Activated naive CD8-positive, alpha-beta T cell treated with anti-CD3 and anti-CD28 coated beads, Interleukin-2, amount 10 ng/mL, durations not matched to agents 7 days and 5 days (primary cell): ENCODE measurements around the gene TTC33. TPM values are rescaled to one million over a fixed set of nuclear protein-coding genes. Genes with fewer than 3 reads are reported as not detected.
"Not testable (repeated sequence)": the region's sequence is repeated elsewhere in the genome, so short reads cannot be mapped to it uniquely, and the experiment has no call there.

ENCODE experiments used
- ATAC-seq: fragments of 150-1000 bp; cut with Tn5 transposase; one replicate; pipeline ENCODE4 v1.10.0; 2021; ENCODE audit warnings: low read depth, moderate library complexity
- POLR2A ChIA-PET: fragments of 350-600 bp; sonication (Branson Sonifier 250); formaldehyde crosslinking; loops from one replicate; lab custom pipeline; 2021; ENCODE audit warnings: antibody characterized with exemption; lab: Charles Lee
- DNase-seq: peaks from one replicate; pipeline ENCODE4 v3.0.0; 2021
- H3K27ac Mint-ChIP-seq: one replicate; pipeline ENCODE4 v1.8.0; 2022; ENCODE audit warnings: mild to moderate bottlenecking, mixed read lengths
- H3K27me3 Mint-ChIP-seq: one replicate; pipeline ENCODE4 v1.8.0; 2022; ENCODE audit warnings: mild to moderate bottlenecking, moderate library complexity, mixed read lengths
- H3K36me3 Mint-ChIP-seq: one replicate; pipeline ENCODE4 v1.8.0; 2021; ENCODE audit warnings: mild to moderate bottlenecking, mixed read lengths
- H3K4me1 Mint-ChIP-seq: one replicate; pipeline ENCODE4 v1.8.0; 2021; ENCODE audit warnings: mixed read lengths
- H3K4me3 Mint-ChIP-seq: one replicate; pipeline ENCODE4 v1.8.0; 2022; ENCODE audit warnings: mild to moderate bottlenecking, moderate library complexity, mixed read lengths
- H3K9me3 Mint-ChIP-seq: one replicate; pipeline ENCODE4 v1.8.0; 2021; ENCODE audit warnings: mixed read lengths
- total RNA-seq, 2 experiments: library from RNA; stranded (reverse); gene quantifications; one replicate each; pipeline ENCODE4 v1.2.3, GENCODE V29; 2021

The TTC33 gene
- total RNA-seq, 2 experiments from 2014 or later, result 12.2 to 14.8 TPM

DNA sequence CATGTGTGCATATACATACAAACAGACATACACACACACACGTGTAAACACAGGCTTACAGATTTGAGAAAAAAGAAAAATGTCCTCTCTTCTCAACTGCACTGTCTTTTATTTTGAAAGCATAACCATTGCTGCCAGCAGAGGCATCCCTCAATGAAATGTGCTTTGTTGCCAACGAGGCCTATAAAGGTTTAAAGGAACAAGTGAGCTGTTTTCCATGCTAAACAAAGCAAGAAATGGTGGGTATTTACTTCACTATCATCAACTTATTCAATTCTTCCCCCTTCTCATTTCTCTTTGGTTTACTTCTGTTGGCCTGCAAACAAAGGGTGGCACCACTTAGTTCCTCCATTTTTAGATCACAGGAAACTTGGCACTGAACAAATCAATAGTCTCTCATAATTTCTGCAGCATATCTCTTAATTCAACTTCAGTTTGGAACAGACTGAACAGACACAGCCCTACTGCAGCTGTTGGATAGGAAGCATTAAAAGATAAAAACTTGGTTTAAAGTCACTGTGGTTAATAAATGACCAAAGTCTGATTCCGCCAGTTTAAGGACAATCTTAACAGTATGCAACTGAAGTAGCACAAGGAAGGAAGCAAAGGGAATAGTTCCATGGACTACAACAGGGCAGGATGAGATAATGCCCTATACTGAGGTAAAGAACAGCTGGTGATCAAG lies 21.7 kb downstream of the TTC33 start:
- no peak overlapping the region for H3K4me3 Mint-ChIP-seq
- no peak for ATAC-seq
- POLR2A ChIA-PET, result no interaction called here
- H3K27ac Mint-ChIP-seq, result no peak overlapping the region
- DNase-seq, result no peak
- peaks cover 1% of the 10 kb centered on the region for H3K9me3 Mint-ChIP-seq
- H3K4me1 Mint-ChIP-seq, result peaks cover 21% of the 10 kb centered on the region
- no peaks in the 10 kb centered on the region for H3K27me3 Mint-ChIP-seq
- peaks cover 13% of the 10 kb centered on the region for H3K36me3 Mint-ChIP-seq

- Mint-ChIP-seq H3K27ac (no peak overlapping the region), H3K4me1 (peaks cover 21% of the 10 kb centered on the region), H3K27me3 (no peaks in the 10 kb centered on the region), H3K9me3 (peaks cover 1% of the 10 kb centered on the region), H3K4me3 (no peak overlapping the region), H3K36me3 (peaks cover 13% of the 10 kb centered on the region)
- POLR2A ChIA-PET, result no interaction called here
- DNase-seq (no peak), ATAC-seq (no peak)
These were observed 22.3 kb downstream of the TTC33 start for GRCh38 chr5:40733434-40733833.

DNA sequence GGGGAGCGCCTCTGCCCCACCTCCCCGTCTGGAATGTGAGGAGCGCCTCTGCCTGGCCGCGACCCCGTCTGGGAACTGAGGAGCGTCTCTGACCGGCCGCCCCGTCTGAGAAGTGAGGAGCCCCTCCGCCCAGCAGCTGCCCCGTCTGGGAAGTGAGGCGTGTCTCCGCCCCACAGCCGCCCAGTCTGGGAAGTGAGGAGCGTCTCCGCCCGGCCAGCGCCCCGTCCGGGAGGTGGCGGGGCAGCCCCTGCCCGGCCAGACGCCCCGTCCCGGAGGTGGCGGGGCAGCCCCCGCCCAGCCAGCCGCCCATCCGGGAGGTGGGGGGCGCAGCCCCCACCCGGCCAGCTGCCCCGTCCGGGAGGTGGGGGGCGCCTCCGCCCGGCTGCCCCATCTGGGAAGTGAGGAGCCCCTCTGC lies 33.3 kb downstream of the TTC33 start:
- ATAC-seq, POLR2A ChIA-PET, H3K4me1 Mint-ChIP-seq, H3K4me3 Mint-ChIP-seq, DNase-seq, H3K27me3 Mint-ChIP-seq, H3K27ac Mint-ChIP-seq: not testable (repeated sequence)
- Mint-ChIP-seq H3K36me3 (peaks cover 35% of the 10 kb centered on the region), H3K9me3 (peaks cover 12% of the 10 kb centered on the region)

GRCh38 chr5:40720069-40720468 lies 35.7 kb downstream of the TTC33 start:
- H3K36me3 Mint-ChIP-seq, result peaks cover 29% of the 10 kb centered on the region
- no peak overlapping the region for H3K4me3 Mint-ChIP-seq
- POLR2A ChIA-PET, result no interaction called here
- no peak overlapping the region for H3K27ac Mint-ChIP-seq
- H3K27me3 Mint-ChIP-seq, result no peaks in the 10 kb centered on the region
- H3K9me3 Mint-ChIP-seq, result peaks cover 10% of the 10 kb centered on the region
- no peak for ATAC-seq
- H3K4me1 Mint-ChIP-seq, result peaks cover 2% of the 10 kb centered on the region
- DNase-seq, result no peak

GRCh38 chr5:40717281-40717680 lies 38.5 kb downstream of the TTC33 start:
- Mint-ChIP-seq H3K36me3 (peaks cover 24% of the 10 kb centered on the region), H3K9me3 (peaks cover 7% of the 10 kb centered on the region), H3K4me1 (peaks cover 2% of the 10 kb centered on the region), H3K27ac (no peak overlapping the region), H3K27me3 (no peaks in the 10 kb centered on the region), H3K4me3 (no peak overlapping the region)
- POLR2A ChIA-PET, result interaction anchor here (0.7 kb wide), 1 partner anchor 108 kb away, joined by 3 read pairs; no protein-coding TSS in a partner anchor
- ATAC-seq (no peak), DNase-seq (no peak)

- no peaks in the 10 kb centered on the region for H3K27me3 Mint-ChIP-seq
- no peak for ATAC-seq
- no peak overlapping the region for H3K4me3 Mint-ChIP-seq
- POLR2A ChIA-PET, result no interaction called here
- H3K36me3 Mint-ChIP-seq, result peaks cover 21% of the 10 kb centered on the region
- H3K27ac Mint-ChIP-seq, result no peak overlapping the region
- no peak for DNase-seq
- H3K9me3 Mint-ChIP-seq, result peaks cover 7% of the 10 kb centered on the region
- H3K4me1 Mint-ChIP-seq, result peaks cover 2% of the 10 kb centered on the region
These were observed 39.2 kb downstream of the TTC33 start for GRCh38 chr5:40716590-40716989.

- POLR2A ChIA-PET, result no interaction called here
- ATAC-seq, result no peak
These were observed 39.8 kb downstream of the TTC33 start for GRCh38 chr5:40716000-40716399.

GRCh38 chr5:40714001-40714400 lies 41.8 kb downstream of the TTC33 start:
- no peak for DNase-seq
- H3K27me3 Mint-ChIP-seq, result no peaks in the 10 kb centered on the region
- POLR2A ChIA-PET, result no interaction called here
- peaks cover 19% of the 10 kb centered on the region for H3K36me3 Mint-ChIP-seq
- no peak overlapping the region for H3K27ac Mint-ChIP-seq
- H3K4me3 Mint-ChIP-seq, result no peak overlapping the region
- ATAC-seq, result no peak
- H3K9me3 Mint-ChIP-seq, result peaks cover 6% of the 10 kb centered on the region
- H3K4me1 Mint-ChIP-seq, result peaks cover 2% of the 10 kb centered on the region

More at GRCh38 chr5:40716000-40716399, 39.8 kb downstream of the TTC33 start:
- Mint-ChIP-seq H3K36me3 (peaks cover 16% of the 10 kb centered on the region), H3K4me3 (no peak overlapping the region), H3K9me3 (peaks cover under 1% of the 10 kb centered on the region), H3K4me1 (peaks cover 2% of the 10 kb centered on the region), H3K27ac (no peak overlapping the region), H3K27me3 (no peaks in the 10 kb centered on the region)
- DNase-seq, result no peak

DNA sequence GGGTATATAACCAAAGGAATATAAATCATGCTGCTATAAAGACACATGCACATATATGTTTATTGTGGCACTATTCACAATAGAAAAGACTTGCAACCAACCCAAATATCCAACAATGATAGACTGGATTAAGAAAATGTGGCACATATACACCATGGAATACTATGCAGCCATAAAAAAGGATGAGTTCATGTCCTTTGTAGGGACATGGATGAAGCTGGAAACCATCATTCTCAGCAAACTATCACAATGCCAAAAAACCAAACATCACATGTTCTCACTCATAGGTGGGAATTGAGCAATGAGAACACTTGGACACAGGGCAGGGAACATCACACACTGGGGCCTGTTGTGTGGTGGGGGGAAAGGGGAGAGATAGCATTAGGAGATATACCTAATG lies 45.2 kb downstream of the TTC33 start:
- H3K36me3 Mint-ChIP-seq, result peaks cover 31% of the 10 kb centered on the region
- DNase-seq, ATAC-seq, H3K4me1 Mint-ChIP-seq, H3K27me3 Mint-ChIP-seq, POLR2A ChIA-PET, H3K27ac Mint-ChIP-seq, H3K4me3 Mint-ChIP-seq, H3K9me3 Mint-ChIP-seq: not testable (repeated sequence)

DNA sequence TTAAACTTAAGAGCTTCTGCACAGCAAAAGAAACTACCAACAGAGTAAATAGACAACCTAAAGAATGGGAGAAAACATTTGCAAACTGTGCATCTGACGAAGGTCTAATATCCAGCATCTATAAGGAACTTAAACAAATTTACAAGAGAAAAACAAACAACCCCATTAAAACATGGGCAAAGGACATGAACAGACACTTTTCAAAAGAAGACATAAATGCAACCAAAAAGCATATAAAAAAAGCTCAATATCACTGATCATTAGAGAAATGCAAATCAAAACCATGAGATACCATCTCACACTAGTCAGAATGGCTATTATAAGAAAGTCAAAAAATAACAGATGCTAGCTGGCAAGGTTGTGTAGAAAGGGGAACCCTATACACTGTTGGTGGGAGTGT lies 50.3 kb downstream of the TTC33 start:
- H3K27ac Mint-ChIP-seq, H3K27me3 Mint-ChIP-seq, ATAC-seq, DNase-seq, H3K4me1 Mint-ChIP-seq, POLR2A ChIA-PET, H3K4me3 Mint-ChIP-seq: not testable (repeated sequence)
- Mint-ChIP-seq H3K9me3 (peaks cover 34% of the 10 kb centered on the region), H3K36me3 (peaks cover 69% of the 10 kb centered on the region)

GRCh38 chr5:40702027-40702426 lies 53.7 kb downstream of the TTC33 start:
- ATAC-seq, H3K27ac Mint-ChIP-seq, DNase-seq, H3K4me3 Mint-ChIP-seq, POLR2A ChIA-PET, H3K27me3 Mint-ChIP-seq, H3K4me1 Mint-ChIP-seq: not testable (repeated sequence)
- Mint-ChIP-seq H3K9me3 (peaks cover 28% of the 10 kb centered on the region), H3K36me3 (peaks cover 59% of the 10 kb centered on the region)

- POLR2A ChIA-PET, result no interaction called here
- ATAC-seq, result no peak
- H3K27me3 Mint-ChIP-seq, result no peaks in the 10 kb centered on the region
- no peak overlapping the region for H3K27ac Mint-ChIP-seq
- peaks cover 24% of the 10 kb centered on the region for H3K9me3 Mint-ChIP-seq
- H3K4me1 Mint-ChIP-seq, result peaks cover 2% of the 10 kb centered on the region
- peaks cover 62% of the 10 kb centered on the region for H3K36me3 Mint-ChIP-seq
- no peak overlapping the region for H3K4me3 Mint-ChIP-seq
- DNase-seq, result no peak
These were observed 55.5 kb downstream of the TTC33 start for GRCh38 chr5:40700116-40700782.

DNA sequence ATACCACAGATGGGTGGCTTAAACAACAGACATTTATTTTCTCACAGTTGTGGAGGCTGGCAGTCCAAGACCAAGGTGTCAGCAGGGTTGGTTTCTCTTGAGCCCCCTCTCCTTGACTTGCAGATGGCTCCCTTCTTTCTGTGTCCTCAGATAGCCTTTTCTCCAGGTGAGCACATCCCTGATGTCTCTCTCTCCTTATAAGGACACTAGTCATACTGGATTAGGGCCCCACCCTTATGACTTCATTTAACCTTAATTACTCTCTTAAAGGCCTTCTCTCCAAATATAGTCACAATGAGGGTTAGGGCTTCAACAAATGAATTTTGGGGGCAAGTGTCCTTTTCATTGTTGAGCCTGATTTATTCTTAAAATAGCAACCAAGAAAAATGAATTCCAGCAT lies 61.3 kb downstream of the TTC33 start:
- no peaks in the 10 kb centered on the region for H3K9me3 Mint-ChIP-seq
- peaks cover 60% of the 10 kb centered on the region for H3K36me3 Mint-ChIP-seq
- no peaks in the 10 kb centered on the region for H3K27me3 Mint-ChIP-seq
- DNase-seq, result no peak
- H3K27ac Mint-ChIP-seq, result no peak overlapping the region
- no peak for ATAC-seq
- POLR2A ChIA-PET, result no interaction called here
- peaks cover 21% of the 10 kb centered on the region for H3K4me1 Mint-ChIP-seq
- no peak overlapping the region for H3K4me3 Mint-ChIP-seq

DNA sequence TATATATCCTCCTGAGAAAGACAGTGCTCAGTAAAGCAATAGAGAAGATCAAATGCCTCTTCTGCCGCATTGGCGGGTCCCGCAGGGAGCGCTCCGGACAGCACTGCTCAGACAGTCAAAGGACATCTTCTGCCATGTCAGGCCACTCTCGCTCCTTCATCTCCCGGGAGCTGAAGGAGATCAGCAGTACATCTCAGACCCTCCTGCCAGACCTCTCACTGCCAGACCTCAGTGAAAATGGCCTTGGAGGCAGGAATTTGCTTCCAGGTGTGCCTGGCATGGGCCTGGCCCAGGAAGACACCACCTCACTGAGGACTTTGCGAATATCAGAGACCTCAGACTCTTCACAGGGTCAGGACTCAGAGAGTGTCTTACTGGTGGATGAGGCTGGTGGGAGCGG lies 63.9 kb downstream of the TTC33 start:
- H3K4me3 Mint-ChIP-seq, result no peak overlapping the region
- H3K27me3 Mint-ChIP-seq, result no peaks in the 10 kb centered on the region
- no peaks in the 10 kb centered on the region for H3K9me3 Mint-ChIP-seq
- ATAC-seq (no peak), DNase-seq (no peak)
- POLR2A ChIA-PET, result interaction anchor here (1.0 kb wide), 1 partner anchor 306 kb away, joined by 3 read pairs; no protein-coding TSS in a partner anchor
- H3K36me3 Mint-ChIP-seq, result peaks cover 66% of the 10 kb centered on the region
- no peak overlapping the region for H3K27ac Mint-ChIP-seq
- H3K4me1 Mint-ChIP-seq, result peaks cover 45% of the 10 kb centered on the region
